Lower lobe of right lung (tissue), 2 donors: ENCODE measurements around the gene SPTSSA. TPM values are rescaled to one million over a fixed set of nuclear protein-coding genes. Genes with fewer than 3 reads are reported as not detected.
A peak's percentile ranks its signal among the peaks of the same experiment; 100 is the strongest.

Source experiments
- ATAC-seq, 2 donors: fragments of 200-7000 bp; cut with Tn5 transposase; one replicate each; pipeline ENCODE4 v1.9.1; 2020 to 2022; ENCODE audit warnings: mild to moderate bottlenecking in 2 of 2, moderate library complexity in 2 of 2
- DNase-seq: peaks from one replicate; pipeline ENCODE4 v3.0.0-alpha.2; 2020
- H3K27ac ChIP-seq: fragments of 200-600 bp; one replicate; pipeline ENCODE4 v1.8.0; 2022
- H3K27me3 ChIP-seq: fragments of 200-600 bp; one replicate; pipeline ENCODE4 v1.8.0; 2022; ENCODE audit warnings: low read depth
- H3K36me3 ChIP-seq: fragments of 200-600 bp; one replicate; pipeline ENCODE4 v1.8.0; 2022; ENCODE audit warnings: mild to moderate bottlenecking
- H3K4me1 ChIP-seq: fragments of 200-600 bp; one replicate; pipeline ENCODE4 v1.8.0; 2022
- H3K4me3 ChIP-seq: fragments of 200-600 bp; one replicate; pipeline ENCODE4 v1.8.0; 2022; ENCODE audit warnings: mild to moderate bottlenecking
- H3K9me3 ChIP-seq: fragments of 200-600 bp; one replicate; pipeline ENCODE4 v1.8.0; 2022
- intact Hi-C: fragments of 100-400 bp; cut with DNase I; formaldehyde crosslinking; loops from one replicate; pipeline ENCODE4 v1.11.0; 2022
- total RNA-seq: library from RNA; stranded (reverse); fragmentation: NEBNext Ultra II Directional; extraction: Animal tissue kit (Norgen Biotek cat#: 25700); gene quantifications from one replicate; pipeline ENCODE4 v1.2.1, GENCODE V29; 2021
- TF ChIP-seq, protein P1 (sequence below): fragments of 200-600 bp; IDR thresholded peaks from one replicate; pipeline ENCODE4 v1.8.0; 2022; ENCODE audit warnings: antibody characterized with exemption, mild to moderate bottlenecking
- donor health status: DM: no; HTN: yes; CAD: no; lungs with severe emphysema.

The SPTSSA gene
- total RNA-seq, 1 donor from 2014 or later, result 47.6 TPM

- DNase-seq, result no peak
These were observed 3.2 kb upstream of the SPTSSA start for GRCh38 chr14:34465069-34465859.

GRCh38 chr14:34463598-34463961 is 1.5 kb upstream of the SPTSSA start:
- H3K27me3 ChIP-seq, result no peaks in the 10 kb centered on the region
- no peak for ATAC-seq
- intact Hi-C loops, result no loop called here

More at GRCh38 chr14:34465069-34465859, 3.2 kb upstream of the SPTSSA start:
- TF ChIP-seq, protein P1, sequence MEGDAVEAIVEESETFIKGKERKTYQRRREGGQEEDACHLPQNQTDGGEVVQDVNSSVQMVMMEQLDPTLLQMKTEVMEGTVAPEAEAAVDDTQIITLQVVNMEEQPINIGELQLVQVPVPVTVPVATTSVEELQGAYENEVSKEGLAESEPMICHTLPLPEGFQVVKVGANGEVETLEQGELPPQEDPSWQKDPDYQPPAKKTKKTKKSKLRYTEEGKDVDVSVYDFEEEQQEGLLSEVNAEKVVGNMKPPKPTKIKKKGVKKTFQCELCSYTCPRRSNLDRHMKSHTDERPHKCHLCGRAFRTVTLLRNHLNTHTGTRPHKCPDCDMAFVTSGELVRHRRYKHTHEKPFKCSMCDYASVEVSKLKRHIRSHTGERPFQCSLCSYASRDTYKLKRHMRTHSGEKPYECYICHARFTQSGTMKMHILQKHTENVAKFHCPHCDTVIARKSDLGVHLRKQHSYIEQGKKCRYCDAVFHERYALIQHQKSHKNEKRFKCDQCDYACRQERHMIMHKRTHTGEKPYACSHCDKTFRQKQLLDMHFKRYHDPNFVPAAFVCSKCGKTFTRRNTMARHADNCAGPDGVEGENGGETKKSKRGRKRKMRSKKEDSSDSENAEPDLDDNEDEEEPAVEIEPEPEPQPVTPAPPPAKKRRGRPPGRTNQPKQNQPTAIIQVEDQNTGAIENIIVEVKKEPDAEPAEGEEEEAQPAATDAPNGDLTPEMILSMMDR, result no peak
- Histone ChIP-seq H3K27me3 (no peaks in the 10 kb centered on the region), H3K36me3 (no peaks in the 10 kb centered on the region), H3K4me1 (peaks cover 15% of the 10 kb centered on the region), H3K9me3 (no peaks in the 10 kb centered on the region), H3K27ac (peak overlapping the region; percentile 32), H3K4me3 (no peak overlapping the region)
- no peak for ATAC-seq
- intact Hi-C loops, result no loop called here

DNA sequence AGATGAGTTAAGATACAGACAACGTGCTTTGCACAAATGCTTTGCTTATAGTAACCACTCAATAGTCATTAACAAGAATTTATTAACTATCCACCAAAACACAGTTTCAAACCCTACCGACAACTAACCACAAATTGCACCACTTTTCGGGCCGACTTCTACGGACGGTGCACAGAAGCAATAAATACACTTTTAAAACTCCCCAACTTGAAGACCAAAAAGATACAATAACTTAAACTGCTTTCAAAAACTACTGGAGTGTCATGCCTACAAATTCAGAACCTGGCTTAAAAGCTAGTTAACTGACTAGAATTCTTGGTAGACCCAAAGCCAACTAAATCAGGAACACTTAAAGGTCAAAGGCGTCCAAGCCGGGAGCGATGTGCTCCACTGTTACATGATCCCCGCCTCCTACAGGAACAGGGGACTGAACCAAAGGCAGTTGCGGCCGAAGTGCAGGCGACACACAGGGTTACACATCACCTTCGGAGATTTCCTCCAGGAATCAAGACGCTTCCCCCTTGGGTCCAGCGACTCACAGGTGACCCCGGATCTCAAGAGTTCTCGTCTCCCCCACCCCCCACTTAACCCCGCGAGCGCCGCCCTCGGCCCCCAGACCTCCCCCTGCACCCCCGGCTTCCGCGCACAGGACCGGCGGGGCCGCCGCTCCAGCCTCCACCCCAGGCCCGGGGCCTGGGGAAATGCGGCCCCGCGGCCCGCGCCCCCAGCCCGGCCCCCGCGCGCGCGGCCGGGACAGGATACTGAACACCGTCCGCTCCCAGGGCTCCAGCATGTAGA is 507 bp downstream of the SPTSSA start:
- Histone ChIP-seq H3K27ac (peak overlapping the region; percentile 90), H3K4me1 (peaks cover 29% of the 10 kb centered on the region), H3K27me3 (no peaks in the 10 kb centered on the region), H3K9me3 (no peaks in the 10 kb centered on the region), H3K4me3 (peak overlapping the region; percentile 69), H3K36me3 (peaks cover under 1% of the 10 kb centered on the region)
- ATAC-seq (peak; percentile 57 to 68), DNase-seq (peak; percentile 61)
- TF ChIP-seq, protein P1, result no peak
- intact Hi-C loops, result no loop called here

More at GRCh38 chr14:34463598-34463961, 1.5 kb upstream of the SPTSSA start:
- Histone ChIP-seq H3K4me3 (no peak overlapping the region), H3K9me3 (no peaks in the 10 kb centered on the region), H3K4me1 (peaks cover 25% of the 10 kb centered on the region), H3K27ac (no peak overlapping the region), H3K36me3 (no peaks in the 10 kb centered on the region)
- DNase-seq, result no peak
- TF ChIP-seq, protein P1, result no peak

GRCh38 chr14:34460841-34461240 is 1.2 kb downstream of the SPTSSA start:
- H3K27ac ChIP-seq, result peak overlapping the region; percentile 90
- peaks cover 29% of the 10 kb centered on the region for H3K4me1 ChIP-seq
- no peaks in the 10 kb centered on the region for H3K27me3 ChIP-seq
- H3K4me3 ChIP-seq, result peak overlapping the region; percentile 69
- no peak for DNase-seq
- TF ChIP-seq, protein P1, result no peak
- H3K9me3 ChIP-seq, result no peaks in the 10 kb centered on the region
- intact Hi-C loops, result no loop called here
- ATAC-seq, result peak in 1 of 2 donors; percentile 40
- peaks cover 8% of the 10 kb centered on the region for H3K36me3 ChIP-seq

- TF ChIP-seq, protein P1, result no peak
- no peak for ATAC-seq
- peaks cover 28% of the 10 kb centered on the region for H3K4me1 ChIP-seq
- H3K36me3 ChIP-seq, result peaks cover 13% of the 10 kb centered on the region
- H3K27ac ChIP-seq, result no peak overlapping the region
- DNase-seq, result no peak
- H3K4me3 ChIP-seq, result peak overlapping the region; percentile 69
- H3K9me3 ChIP-seq, result no peaks in the 10 kb centered on the region
- intact Hi-C loops, result no loop called here
- H3K27me3 ChIP-seq, result no peaks in the 10 kb centered on the region
These were observed 1.7 kb downstream of the SPTSSA start for GRCh38 chr14:34460295-34460694.
